Measurements from ENCODE around the gene CES4A. TPM values are rescaled to one million over a fixed set of nuclear protein-coding genes. Genes with fewer than 3 reads are reported as not detected.

The CES4A gene
- total and polyA plus RNA-seq, 2 of the 13 experiments (the other 11 are each of a cell fraction or from before 2014, with no cell fraction given) = 0.09 to 0.17 TPM

GRCh38 chr16:67017810-67018488 is 29.6 kb downstream of the CES4A start (continued):
- TF ChIP-seq HNF1B (CRISPR knock-in tag; IDR thresholded peaks at IDR 0.05) (peak; percentile 79), GLMP (CRISPR knock-in tag; IDR thresholded peaks at IDR 0.05; ENCODE audit: borderline replicate concordance) (no peak), TAF15 (IDR thresholded peaks at IDR 0.05; ENCODE audit: low read depth, low read length, poor library complexity, severe bottlenecking) (no peak), NBN (conservative IDR thresholded peaks at IDR 0.05) (no peak), KMT2B (CRISPR knock-in tag; IDR thresholded peaks at IDR 0.05) (peak; percentile 43; the same call in 1 of the 2 replicates), SMAD9 (CRISPR knock-in tag; IDR thresholded peaks at IDR 0.05) (no peak), ZBTB43 (CRISPR knock-in tag; conservative IDR thresholded peaks at IDR 0.05) (no peak), GATAD2A (CRISPR knock-in tag; IDR thresholded peaks at IDR 0.05) (peak; percentile 74; the same call in 1 of the 2 replicates), ONECUT2 (CRISPR knock-in tag; IDR thresholded peaks at IDR 0.05) (no peak), ZNF614 (CRISPR knock-in tag; IDR thresholded peaks at IDR 0.05; ENCODE audit: borderline replicate concordance) (0 out of 2 replicates have a peak, but pooled peaks have one; percentile 39), ZNF574 (CRISPR knock-in tag; IDR thresholded peaks at IDR 0.05) (peak; percentile 49), PAXIP1 (CRISPR knock-in tag; conservative IDR thresholded peaks at IDR 0.05) (no peak), IKZF4 (CRISPR knock-in tag; IDR thresholded peaks at IDR 0.05; ENCODE audit: borderline replicate concordance, low read depth, not compliant biosample characterization) (peak; percentile 53), RXRA (CRISPR knock-in tag; IDR thresholded peaks at IDR 0.05) (peak; percentile 41; the same call in 1 of the 2 replicates), RARA (CRISPR knock-in tag; IDR thresholded peaks at IDR 0.05) (peak; percentile 32; the same call in 1 of the 2 replicates), SRY (CRISPR knock-in tag; IDR thresholded peaks at IDR 0.05) (0 out of 2 replicates have a peak, but pooled peaks have one; percentile 47), ZNF335 (CRISPR knock-in tag; IDR thresholded peaks at IDR 0.05) (no peak), DR1 (CRISPR knock-in tag; IDR thresholded peaks at IDR 0.05) (no peak), ETV5 (CRISPR knock-in tag; IDR thresholded peaks at IDR 0.05; ENCODE audit: borderline replicate concordance) (peak; percentile 31; the same call in 1 of the 2 replicates)
